Measurements from ENCODE around the gene GOLGA6L7.
A peak's percentile ranks its signal among the peaks of the same experiment; 100 is the strongest.
"Not testable (repeated sequence)": the region's sequence is repeated elsewhere in the genome, so short reads cannot be mapped to it uniquely, and the experiment has no call there.

Gene GOLGA6L7

GRCh38 chr15:28848521-28848920, at the start of gene GOLGA6L7:
GOLGA6L7 (minus strand) TSS chr15:28848644; CDS start chr15:28848549, 95 bp downstream.
- DNase-seq (ENCODE audit: low read depth) = not testable (repeated sequence)

- DNase-seq (ENCODE audit: low read depth) = no peak
Measured at GRCh38 chr15:28897861-28898585, 49.6 kb upstream of the GOLGA6L7 start.

DNA sequence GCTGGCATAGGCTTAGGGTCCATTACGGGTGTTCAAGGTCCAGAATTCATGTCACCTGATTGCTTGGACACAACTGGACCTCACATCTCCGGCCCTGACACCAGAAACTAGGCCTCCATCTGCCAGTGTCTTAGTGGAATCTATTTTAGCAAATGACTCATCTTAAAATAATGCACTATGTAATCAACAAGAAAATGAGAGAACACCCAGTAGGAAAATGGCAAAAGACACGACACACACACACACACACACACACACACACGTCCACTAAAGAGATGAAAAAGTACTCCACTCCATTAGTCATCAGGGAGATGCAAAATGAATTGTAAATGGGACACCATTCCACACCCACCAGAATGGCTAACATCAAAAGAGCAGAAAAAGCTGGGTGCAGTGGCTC, 48.5 kb upstream of the GOLGA6L7 start:
- DNase-seq (ENCODE audit: low read depth) = peak; percentile 79

- DNase-seq (ENCODE audit: low read depth) = no peak
Measured at GRCh38 chr15:28895566-28895965, 47.1 kb upstream of the GOLGA6L7 start.

- DNase-seq (ENCODE audit: low read depth) = no peak
Measured at GRCh38 chr15:28895146-28895545, 46.7 kb upstream of the GOLGA6L7 start.

GRCh38 chr15:28894631-28895030, 46.2 kb upstream of the GOLGA6L7 start:
- DNase-seq (ENCODE audit: low read depth) = no peak

GRCh38 chr15:28892789-28893610, 44.6 kb upstream of the GOLGA6L7 start:
- peak; percentile 4 for DNase-seq (ENCODE audit: low read depth)

GRCh38 chr15:28891588-28891987, 43.1 kb upstream of the GOLGA6L7 start:
- DNase-seq (ENCODE audit: low read depth) = no peak

- peak; percentile 28 for DNase-seq (ENCODE audit: low read depth)
Measured at GRCh38 chr15:28890711-28891495, 42.5 kb upstream of the GOLGA6L7 start.

GRCh38 chr15:28890291-28890690, 41.8 kb upstream of the GOLGA6L7 start:
- not testable (repeated sequence) for DNase-seq (ENCODE audit: low read depth)

DNA sequence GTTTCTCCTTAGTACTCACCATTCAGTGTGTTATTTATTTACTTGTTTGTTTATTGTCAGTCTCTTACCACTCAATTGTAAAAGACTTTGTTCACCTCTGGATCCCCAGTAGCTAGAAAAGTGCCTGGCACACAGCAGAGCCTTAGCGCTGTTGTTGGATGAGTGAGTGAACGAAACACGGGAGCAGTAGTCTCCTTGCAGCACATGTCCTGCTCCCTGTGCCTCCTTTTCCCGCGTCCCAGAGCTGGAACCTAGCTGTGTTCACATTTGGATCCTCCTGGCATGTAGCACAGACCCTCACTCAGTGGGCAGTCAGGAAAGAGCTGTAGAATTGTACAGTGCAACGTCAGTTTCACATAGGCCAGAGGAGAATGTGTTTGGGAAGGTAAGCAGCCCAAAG, 41.4 kb upstream of the GOLGA6L7 start:
- not testable (repeated sequence) for DNase-seq (ENCODE audit: low read depth)

- no peak for DNase-seq (ENCODE audit: low read depth)
Measured at GRCh38 chr15:28889346-28889745, 40.9 kb upstream of the GOLGA6L7 start.

- no peak for DNase-seq (ENCODE audit: low read depth)
Measured at GRCh38 chr15:28888900-28889299, 40.5 kb upstream of the GOLGA6L7 start.

- DNase-seq (ENCODE audit: low read depth) = no peak
Measured at GRCh38 chr15:28888302-28888894, 40.0 kb upstream of the GOLGA6L7 start.

DNA sequence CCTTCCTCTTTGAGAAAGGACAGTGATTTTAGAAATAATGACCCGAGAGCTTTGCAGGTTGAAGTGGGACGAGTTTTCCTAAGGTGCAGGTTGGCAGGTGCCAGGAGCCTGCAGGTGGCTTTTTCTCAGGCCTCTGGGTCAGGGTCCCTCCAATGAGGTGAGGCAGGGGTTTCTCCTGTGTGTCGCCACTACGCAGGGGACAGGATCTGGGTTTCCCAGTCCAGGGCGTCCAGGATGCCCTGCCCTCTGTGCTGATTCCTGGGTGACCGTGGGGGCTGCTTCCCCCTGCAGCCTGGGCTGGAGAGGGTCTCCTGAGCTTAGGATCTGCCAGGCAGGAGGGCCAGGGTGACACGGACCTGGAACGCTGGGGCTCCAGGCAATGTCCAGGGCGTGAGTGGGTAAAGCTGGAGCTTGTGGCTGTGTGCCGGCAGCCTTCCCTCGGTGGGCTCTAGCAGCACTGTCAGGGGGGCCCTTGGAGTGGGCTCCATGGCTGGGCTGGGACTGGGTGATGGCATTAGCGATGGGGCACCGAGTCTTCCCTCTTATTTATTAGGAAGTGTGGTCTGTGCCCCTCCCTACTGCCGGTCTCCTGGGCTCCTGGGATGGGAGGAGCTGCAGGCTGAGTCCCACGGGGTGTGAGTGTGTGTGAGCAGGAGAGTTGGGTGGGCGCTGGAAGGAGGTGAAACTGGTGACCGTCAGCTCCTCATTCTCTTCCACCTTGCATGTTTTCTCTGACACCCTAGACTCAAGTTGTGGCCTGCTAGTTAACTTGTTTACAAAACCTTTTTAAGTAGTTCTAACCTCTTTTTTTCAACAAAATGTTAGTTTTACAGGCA, 39.1 kb upstream of the GOLGA6L7 start:
- DNase-seq (ENCODE audit: low read depth) = no peak

- no peak for DNase-seq (ENCODE audit: low read depth)
Measured at GRCh38 chr15:28886431-28887338, 38.2 kb upstream of the GOLGA6L7 start.

DNA sequence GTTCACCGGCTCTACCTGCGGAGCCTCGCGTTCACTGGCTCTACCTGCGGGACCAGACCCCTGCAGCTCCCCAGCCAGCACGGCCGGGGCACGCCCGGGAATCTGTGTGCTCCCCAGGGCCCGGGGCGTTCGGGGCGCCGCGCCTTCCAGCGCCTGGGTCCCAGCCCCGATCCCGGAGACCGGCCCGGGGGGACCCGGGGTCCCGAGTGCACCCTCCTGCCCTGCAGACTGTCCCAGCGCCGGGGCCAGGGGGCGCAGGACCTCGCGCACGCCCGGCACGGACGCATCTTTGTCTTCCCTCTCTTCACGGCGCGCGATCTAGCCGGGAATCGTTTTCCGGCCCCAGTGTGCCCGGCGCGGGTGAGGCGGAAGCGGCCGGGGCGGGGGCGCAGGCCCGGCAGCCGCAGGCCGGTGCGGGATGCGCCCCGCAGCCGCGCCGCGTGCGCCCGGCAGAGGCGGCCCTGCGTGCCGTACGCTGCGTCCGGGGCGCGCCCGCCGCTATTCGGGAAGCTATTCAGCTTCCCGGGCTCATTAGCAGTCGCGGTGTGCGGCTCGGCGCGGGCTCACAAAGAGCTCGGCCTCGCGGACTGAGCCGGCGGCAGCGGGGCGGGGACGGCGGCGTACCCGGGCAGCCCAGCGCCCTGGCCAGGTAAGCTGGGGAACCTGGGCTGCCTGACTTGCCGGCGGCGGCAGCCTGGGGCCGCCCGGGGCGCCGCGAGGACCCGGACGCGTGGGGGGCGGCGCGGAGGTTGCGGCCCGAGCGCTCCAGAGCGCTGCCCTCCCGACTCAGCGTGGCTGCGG, 37.4 kb upstream of the GOLGA6L7 start, which contains the start of gene APBA2:
TSS of gene APBA2 (plus strand) at position 345 of the 801 bp plus-strand sequence. CDS start 167,911 bp downstream, outside the sequence.
- peak; percentile 22 for DNase-seq (ENCODE audit: low read depth)

DNA sequence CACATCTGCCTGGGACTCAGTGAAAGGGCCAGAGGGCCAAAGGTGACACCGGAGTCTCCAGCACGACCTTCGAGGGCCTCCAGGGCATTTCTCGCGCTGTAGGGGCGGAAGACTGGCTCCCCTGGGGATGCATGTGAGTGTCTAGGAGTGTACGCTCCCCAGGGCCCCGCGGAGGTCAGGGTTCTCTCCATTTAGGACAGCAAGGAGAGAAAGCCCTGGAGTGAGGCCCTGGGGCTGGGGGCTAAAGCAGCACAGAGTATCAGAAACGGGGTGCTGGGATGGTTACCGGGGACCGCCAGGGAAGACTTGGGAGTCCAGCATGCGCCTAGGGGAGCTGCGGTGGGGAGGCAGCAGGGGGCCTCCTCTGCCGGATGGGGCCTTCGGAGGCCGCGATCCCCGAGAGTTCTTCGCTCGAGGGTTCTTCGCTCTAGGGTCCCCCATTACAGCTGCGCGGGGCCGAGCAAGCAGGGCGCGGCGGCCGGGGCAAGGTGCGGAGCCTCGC, 36.7 kb upstream of the GOLGA6L7 start:
- no peak for DNase-seq (ENCODE audit: low read depth)
